Measurements from ENCODE around the gene TSC22D1. TPM values are rescaled to one million over a fixed set of nuclear protein-coding genes. Genes with fewer than 3 reads are reported as not detected.

TSC22D1 gene
- total and polyA plus RNA-seq, 9 donors = 100 to 369 (median 154) TPM

GRCh38 chr13:44389060-44389666 lies 187.0 kb downstream of the TSC22D1 start:
- intact Hi-C loops (cut with DNase I) = no loop called here
- Histone ChIP-seq H3K27ac (no peak overlapping the region), H3K9me3 (no peaks in the 10 kb centered on the region), H3K36me3 (no peaks in the 10 kb centered on the region), H3K27me3 (no peaks in the 10 kb centered on the region), H3K4me1 (ENCODE audit: insufficient read depth) (no peaks in the 10 kb centered on the region), H3K4me3 (no peak overlapping the region)
- 90 to 91% (median 91%) methylated on average over 4 of the region's 4 CpGs for WGBS, 3 donors
- DNase-seq = no peak
- TF ChIP-seq CTCF (IDR thresholded peaks at IDR 0.05) (no peak), POLR2A (IDR thresholded peaks at IDR 0.05) (no peak), EP300 (IDR thresholded peaks at IDR 0.05) (no peak)

- DNase-seq = no peak
- H3K4me3 ChIP-seq = no peak overlapping the region
- no peaks in the 10 kb centered on the region for H3K4me1 ChIP-seq (ENCODE audit: insufficient read depth)
- no peak for TF ChIP-seq CTCF (IDR thresholded peaks at IDR 0.05)
- TF ChIP-seq POLR2A (IDR thresholded peaks at IDR 0.05) = no peak
- no peak for TF ChIP-seq EP300 (IDR thresholded peaks at IDR 0.05)
- whole genome bisulfite sequencing, 3 donors = 79 to 95% (median 82%) methylated on average over 7 of the region's 7 CpGs
- H3K36me3 ChIP-seq = no peaks in the 10 kb centered on the region
- intact Hi-C loops (cut with DNase I) = no loop called here
- H3K27ac ChIP-seq = no peak overlapping the region
- H3K27me3 ChIP-seq = no peaks in the 10 kb centered on the region
- H3K9me3 ChIP-seq = no peaks in the 10 kb centered on the region
Measured at GRCh38 chr13:44388427-44389059, 187.6 kb downstream of the TSC22D1 start.

- H3K27me3 ChIP-seq = no peaks in the 10 kb centered on the region
- H3K27ac ChIP-seq = no peak overlapping the region
- H3K4me1 ChIP-seq (ENCODE audit: insufficient read depth) = no peaks in the 10 kb centered on the region
- 78 to 85% (median 78%) methylated on average over 7 of the region's 7 CpGs for WGBS, 3 donors
- TF ChIP-seq POLR2A (IDR thresholded peaks at IDR 0.05) = no peak
- no peak for TF ChIP-seq CTCF (IDR thresholded peaks at IDR 0.05)
- TF ChIP-seq EP300 (IDR thresholded peaks at IDR 0.05) = no peak
- H3K9me3 ChIP-seq = no peaks in the 10 kb centered on the region
- intact Hi-C loops (cut with DNase I) = no loop called here
- no peak overlapping the region for H3K4me3 ChIP-seq
- no peak for DNase-seq
- no peaks in the 10 kb centered on the region for H3K36me3 ChIP-seq
Measured at GRCh38 chr13:44386913-44387556, 189.1 kb downstream of the TSC22D1 start.

- Histone ChIP-seq H3K36me3 (no peaks in the 10 kb centered on the region), H3K27ac (no peak overlapping the region), H3K4me1 (ENCODE audit: insufficient read depth) (no peaks in the 10 kb centered on the region), H3K27me3 (no peaks in the 10 kb centered on the region), H3K4me3 (no peak overlapping the region), H3K9me3 (no peaks in the 10 kb centered on the region)
- TF ChIP-seq CTCF (IDR thresholded peaks at IDR 0.05) = no peak
- no peak for TF ChIP-seq EP300 (IDR thresholded peaks at IDR 0.05)
- 38 to 44% (median 40%) methylated on average over 6 of the region's 6 CpGs for WGBS, 3 donors
- intact Hi-C loops (cut with DNase I) = no loop called here
- DNase-seq = no peak
Measured at GRCh38 chr13:44385847-44386246, 190.3 kb downstream of the TSC22D1 start.
